ENCODE measurements around the gene OTOG.

Gene OTOG

GRCh38 chr11:17561526-17561925, 14.5 kb downstream of the OTOG start:
- DNase-seq (ENCODE audit: low read depth in 2 of 2): no peak

DNA sequence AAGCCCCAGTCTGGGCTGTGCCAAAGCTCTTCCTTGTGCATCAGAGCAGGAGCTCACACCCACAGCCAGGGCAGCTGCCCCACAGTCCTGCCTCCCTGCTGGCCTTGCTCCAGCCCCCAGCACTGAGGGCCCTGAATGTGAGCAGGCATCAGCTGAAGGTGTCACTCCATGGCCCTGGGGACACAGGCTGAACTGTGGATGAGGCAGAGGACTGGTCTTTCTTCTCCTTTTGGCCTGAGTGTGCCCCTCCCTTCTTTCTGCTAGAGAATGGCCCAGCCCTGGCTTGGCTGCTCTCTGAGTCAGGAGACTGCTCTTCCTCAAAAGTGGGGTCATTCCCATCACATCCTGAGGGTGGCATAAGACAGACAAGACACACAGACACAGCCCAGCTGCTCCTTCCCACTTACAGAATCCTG, 16.2 kb downstream of the OTOG start:
- no peak for DNase-seq (ENCODE audit: low read depth in 2 of 2)

- no peak for DNase-seq (ENCODE audit: low read depth in 2 of 2)
Observed at GRCh38 chr11:17563961-17564686, 17.1 kb downstream of the OTOG start.

DNA sequence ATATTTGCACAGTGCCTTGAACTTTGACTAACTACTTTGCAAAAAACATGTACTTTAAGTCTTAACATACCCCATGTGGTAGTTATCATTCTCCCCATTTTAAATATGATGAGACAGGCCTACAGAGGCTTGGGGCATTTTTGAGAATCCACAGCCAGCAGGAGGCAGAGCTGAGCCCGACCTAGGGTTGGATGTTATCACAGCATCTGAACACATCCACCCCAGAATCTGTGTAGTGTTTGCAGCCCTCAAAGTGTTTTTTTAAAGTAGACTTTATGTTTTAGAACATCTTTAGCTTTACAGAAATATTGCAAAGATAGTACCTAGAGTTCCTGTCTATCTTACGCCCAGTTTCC, 17.6 kb downstream of the OTOG start:
- no peak for DNase-seq (ENCODE audit: low read depth in 2 of 2)

DNA sequence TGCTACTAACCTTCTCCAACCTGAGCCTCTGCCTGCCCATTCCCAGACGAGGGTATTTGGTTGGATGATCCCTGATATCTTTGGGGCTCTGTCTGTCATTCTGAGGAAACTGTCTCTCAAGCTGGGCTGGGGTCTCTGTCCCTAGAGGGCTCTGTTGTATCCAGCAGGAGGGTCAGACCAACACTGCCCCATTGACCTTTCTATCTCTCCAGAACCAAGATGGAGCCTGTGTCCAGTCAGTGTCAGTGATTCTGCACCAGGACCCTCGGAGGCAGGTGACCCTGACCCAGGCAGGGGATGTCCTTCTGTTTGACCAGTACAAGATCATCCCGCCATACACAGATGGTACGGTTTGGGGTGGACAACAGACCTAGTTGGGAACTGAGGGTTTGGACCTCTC, 21.9 kb downstream of the OTOG start:
- DNase-seq (ENCODE audit: low read depth in 2 of 2): no peak

- DNase-seq (ENCODE audit: low read depth in 2 of 2): no peak
Observed at GRCh38 chr11:17570034-17570433, 23.0 kb downstream of the OTOG start.

- DNase-seq (ENCODE audit: low read depth in 2 of 2): no peak
Observed at GRCh38 chr11:17571431-17572358, 24.6 kb downstream of the OTOG start.

DNA sequence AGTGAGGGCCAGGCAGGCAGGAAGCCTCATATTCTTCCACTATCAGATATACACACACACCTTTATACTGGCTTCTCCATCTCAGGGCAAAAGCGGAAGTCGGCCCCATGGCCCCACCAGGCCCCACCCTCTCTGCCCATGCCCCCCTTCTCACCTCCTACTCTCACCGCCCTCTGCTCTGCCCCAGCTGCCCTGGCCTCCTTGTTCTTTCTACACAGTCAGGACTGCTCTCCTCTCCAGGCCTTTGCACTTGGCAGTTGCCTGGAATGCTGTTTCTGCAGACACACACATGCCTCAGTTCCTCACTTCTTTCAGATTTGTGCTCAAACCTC, 25.3 kb downstream of the OTOG start:
- no peak for DNase-seq (ENCODE audit: low read depth in 2 of 2)

DNA sequence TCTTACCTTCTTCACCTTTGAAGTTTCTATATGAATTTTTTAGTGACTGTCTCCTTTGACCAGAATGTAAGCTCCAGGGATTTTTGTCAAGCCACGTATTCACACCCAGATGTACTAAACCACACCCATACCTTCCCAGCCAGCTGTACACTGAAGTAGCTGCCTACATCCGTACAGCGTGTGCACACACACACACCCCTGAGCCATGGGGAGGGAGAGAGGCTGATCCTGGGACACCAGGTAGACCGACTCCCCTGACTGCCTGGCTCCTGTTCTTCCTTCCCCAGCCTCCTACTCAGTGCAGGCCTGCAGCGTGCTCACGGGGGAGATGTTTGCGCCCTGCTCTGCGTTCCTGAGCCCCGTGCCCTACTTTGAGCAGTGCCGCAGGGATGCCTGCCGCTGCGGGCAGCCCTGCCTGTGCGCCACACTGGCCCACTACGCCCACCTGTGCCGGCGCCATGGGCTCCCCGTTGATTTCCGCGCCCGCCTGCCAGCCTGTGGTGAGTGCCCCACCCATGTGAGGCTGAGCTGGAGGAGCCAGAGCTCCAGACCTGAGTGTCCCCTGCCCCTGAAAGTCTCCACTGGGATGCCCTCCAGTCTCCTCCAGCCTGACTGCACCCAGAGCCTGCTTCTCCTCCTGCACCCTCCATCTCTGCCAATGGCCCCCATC, 25.9 kb downstream of the OTOG start:
- DNase-seq (ENCODE audit: low read depth in 2 of 2): no peak

DNA sequence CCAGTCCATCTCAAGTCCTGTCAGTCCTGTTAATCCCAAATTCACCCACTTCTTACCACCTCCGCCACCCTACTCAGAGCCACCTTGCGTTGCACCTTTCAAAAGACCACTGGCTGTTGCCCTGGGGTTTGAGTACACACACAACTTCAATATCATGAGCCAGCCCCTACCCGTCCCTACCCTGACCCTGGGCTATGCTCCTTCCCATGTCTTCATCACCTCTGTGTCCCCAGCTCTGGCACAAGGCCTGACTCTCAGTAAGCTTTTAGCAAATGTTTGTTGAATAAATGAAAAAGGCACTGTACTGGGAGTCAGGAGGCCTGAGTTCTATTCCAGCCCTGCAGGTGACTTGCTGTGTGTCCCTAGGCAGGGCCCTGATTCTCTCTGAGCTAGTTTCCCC, 26.5 kb downstream of the OTOG start:
- DNase-seq (ENCODE audit: low read depth in 2 of 2): no peak

- no peak for DNase-seq (ENCODE audit: low read depth in 2 of 2)
Observed at GRCh38 chr11:17574141-17575091, 27.4 kb downstream of the OTOG start.

DNA sequence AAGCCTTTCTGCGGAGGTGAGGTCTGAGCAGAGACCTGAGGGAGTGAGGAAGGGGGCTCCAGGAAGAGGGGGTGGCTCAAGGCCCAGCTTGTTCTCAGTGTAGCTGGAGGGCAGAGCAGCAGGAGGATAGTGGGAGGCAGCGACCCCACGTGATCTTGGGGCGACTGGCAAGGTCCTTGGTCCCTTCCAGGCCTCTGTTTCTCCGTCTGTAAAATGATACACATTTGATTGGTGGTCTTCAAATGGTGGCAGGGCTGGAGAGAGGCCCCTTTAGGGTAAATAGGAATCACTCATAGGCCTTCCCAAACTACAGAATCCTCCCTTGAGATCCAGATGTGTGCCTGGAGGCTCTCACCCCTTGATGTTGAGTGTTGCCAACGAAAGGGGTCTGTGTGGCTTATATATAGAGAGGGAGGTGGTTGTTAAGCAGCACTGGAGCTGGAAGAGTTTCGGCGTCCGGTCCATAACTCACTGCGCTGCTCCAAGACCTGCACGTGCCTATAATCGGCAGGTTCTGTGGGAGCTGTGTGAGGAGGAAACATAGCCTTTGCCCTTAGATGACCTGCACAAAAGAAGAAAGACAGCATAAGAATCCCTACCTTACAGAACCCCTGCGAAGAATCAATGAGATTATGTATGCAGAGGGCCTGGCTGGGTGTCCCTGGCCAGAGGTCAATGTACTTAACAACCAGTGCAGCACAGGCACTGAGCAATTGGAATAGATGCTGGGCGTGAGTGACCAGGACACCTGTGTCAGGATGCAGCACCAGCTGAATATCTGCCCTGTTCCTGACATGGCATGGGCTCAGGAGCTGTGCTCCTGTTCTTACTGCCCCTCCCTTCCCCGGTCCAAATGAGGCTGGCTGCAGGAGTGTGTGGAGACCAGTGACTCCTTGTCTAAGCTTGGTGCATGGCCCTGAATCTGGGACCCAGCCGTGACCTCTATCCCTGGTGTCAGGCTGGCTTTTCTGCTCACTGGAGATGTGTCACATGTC, 28.7 kb downstream of the OTOG start:
- DNase-seq (ENCODE audit: low read depth in 2 of 2): no peak

DNA sequence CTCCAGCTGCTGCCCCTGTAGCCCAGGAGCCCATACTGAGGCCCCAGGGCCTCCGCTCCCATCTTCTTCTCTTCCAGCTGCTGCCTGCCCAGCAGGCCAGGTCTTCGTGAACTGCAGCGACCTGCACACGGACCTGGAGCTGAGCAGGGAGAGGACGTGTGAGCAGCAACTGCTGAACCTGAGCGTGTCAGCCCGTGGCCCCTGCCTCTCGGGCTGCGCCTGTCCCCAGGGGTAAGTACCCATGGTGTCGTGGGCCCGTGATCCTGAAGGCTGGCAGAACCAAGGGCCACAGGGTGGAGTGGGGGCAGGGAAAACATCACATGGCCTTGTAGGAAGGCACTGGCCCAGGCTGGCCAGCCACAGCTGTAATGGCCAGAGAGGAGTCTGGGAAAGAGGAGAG, 31.2 kb downstream of the OTOG start:
- no peak for DNase-seq (ENCODE audit: low read depth in 2 of 2)

GRCh38 chr11:17578958-17579357, 31.9 kb downstream of the OTOG start:
- no peak for DNase-seq (ENCODE audit: low read depth in 2 of 2)

DNA sequence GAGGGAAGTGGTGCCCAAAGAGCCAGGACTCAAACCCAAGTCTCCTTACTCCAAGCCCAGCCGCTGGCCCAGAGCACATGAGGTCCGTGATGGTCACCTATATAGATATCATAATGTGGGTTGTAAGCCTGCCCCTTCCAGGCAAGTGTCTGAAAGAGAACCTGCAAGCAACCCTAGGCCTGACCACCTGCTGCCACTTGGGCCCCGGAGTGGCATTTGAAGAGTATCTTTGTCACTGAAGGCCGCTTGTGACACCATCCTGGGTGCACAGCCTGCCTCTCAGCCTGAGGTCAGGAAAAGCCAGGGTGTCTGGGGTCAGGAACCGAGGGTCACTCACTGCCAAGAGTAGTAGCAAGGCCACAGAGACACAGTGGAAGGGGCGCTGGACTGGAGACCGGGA, 32.4 kb downstream of the OTOG start:
- no peak for DNase-seq (ENCODE audit: low read depth in 2 of 2)

GRCh38 chr11:17580271-17580670, 33.2 kb downstream of the OTOG start:
- no peak for DNase-seq (ENCODE audit: low read depth in 2 of 2)

GRCh38 chr11:17581036-17581731, 34.1 kb downstream of the OTOG start:
- no peak for DNase-seq (ENCODE audit: low read depth in 2 of 2)

- no peak for DNase-seq (ENCODE audit: low read depth in 2 of 2)
Observed at GRCh38 chr11:17581732-17582053, 34.6 kb downstream of the OTOG start.

- DNase-seq (ENCODE audit: low read depth in 2 of 2): no peak
Observed at GRCh38 chr11:17585911-17586695, 39.0 kb downstream of the OTOG start.

Measured in activated CD8-positive, alpha-beta memory T cell treated with anti-CD3 and anti-CD28 coated beads for 4 hours (primary cell).